Measurements from ENCODE around the gene SP1. TPM values are rescaled to one million over a fixed set of nuclear protein-coding genes. Genes with fewer than 3 reads are reported as not detected.

SP1 gene
- total RNA-seq, 1 experiment from 2014 or later = 96.8 TPM

DNA sequence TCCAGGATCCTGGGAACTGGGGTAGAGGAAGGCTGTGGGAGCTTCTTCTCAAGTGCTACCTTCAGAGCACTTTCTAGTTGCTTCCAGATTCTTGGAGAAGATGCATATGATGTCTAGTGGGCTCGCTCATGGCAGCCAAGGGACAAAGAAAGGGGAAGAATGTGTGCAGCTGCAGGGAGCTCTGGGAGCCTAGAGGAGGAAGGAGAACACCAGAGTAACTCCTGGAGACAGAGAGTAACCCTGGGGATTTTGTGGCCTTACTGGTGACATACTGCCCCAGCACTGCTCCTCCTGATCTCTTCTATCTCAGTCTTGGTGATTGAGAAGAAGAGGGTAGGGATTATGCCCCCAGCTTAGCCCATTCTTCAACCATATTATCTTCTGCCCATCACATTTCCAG is 33.5 kb upstream of the SP1 start (continued):
- TF ChIP-seq YY1 (IDR thresholded peaks at IDR 0.05; ENCODE audit: extremely low read depth, insufficient replicate concordance, low read depth, low read length) (no peak), EZH2 (IDR thresholded peaks at IDR 0.05) (no peak)

DNA sequence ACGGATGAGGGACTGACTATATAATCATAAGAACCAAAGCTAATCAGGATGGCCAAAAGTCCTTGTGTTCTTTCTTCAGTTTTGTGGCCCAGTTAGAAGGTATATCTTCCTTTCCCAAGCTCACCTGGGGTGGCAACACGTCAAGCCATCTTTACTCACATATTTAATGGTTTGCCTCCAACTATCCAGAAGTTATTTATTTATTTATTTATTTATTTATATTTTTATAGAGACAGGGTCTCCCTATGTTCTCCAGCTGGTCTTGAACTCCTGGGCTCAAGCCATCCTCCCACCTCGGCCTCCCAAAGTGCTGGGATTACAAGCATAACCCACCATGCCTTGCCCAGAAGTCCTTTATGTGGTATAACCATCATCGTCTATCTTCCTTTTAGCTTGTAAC is 32.1 kb upstream of the SP1 start:
- Histone ChIP-seq H3K4me1 (ENCODE audit: control insufficient read depth in 1 of 2, insufficient read depth in 2 of 2, low read length in 2 of 2) (peaks cover 13 to 29% of the 10 kb centered on the region in 2 experiments; a peak in 3 of 4 replicates), H3K9me2 (ENCODE audit: insufficient read depth) (no peaks in the 10 kb centered on the region), H2AFZ (ENCODE audit: low read depth, low read length, poor library complexity, severe bottlenecking) (no peak overlapping the region), H3K4me3 (replicated peaks in 1 of 2; ENCODE audit: low read depth in 1 of 2, low read length in 2 of 2) (no peak overlapping the region), H3K27me3 (ENCODE audit: insufficient read depth, low read length) (no peaks in the 10 kb centered on the region), H3K9me3 (ENCODE audit: control insufficient read depth in 1 of 2, insufficient read depth in 1 of 2, low read depth in 1 of 2, low read length in 2 of 2) (no peaks in the 10 kb centered on the region), H4K20me1 (ENCODE audit: insufficient read depth) (no peaks in the 10 kb centered on the region), H3K27ac (ENCODE audit: low read depth, low read length) (no peak overlapping the region), H3K4me2 (ENCODE audit: low read length) (no peak overlapping the region), H3K36me3 (ENCODE audit: control insufficient read depth in 1 of 2, insufficient read depth in 2 of 2, low read length in 2 of 2) (no peaks in the 10 kb centered on the region), H3K9ac (ENCODE audit: low read length) (no peak overlapping the region), H3K79me2 (ENCODE audit: insufficient read depth, low read length) (no peaks in the 10 kb centered on the region)
- BruUV-seq (replicated peaks) = no TSS peak
- TF ChIP-seq SIN3A (IDR thresholded peaks at IDR 0.05; ENCODE audit: low read depth) (no peak), POLR2A (IDR thresholded peaks at IDR 0.05; ENCODE audit: borderline replicate concordance, extremely low read depth, insufficient read depth, insufficient read length) (no peak), EGR1 (IDR thresholded peaks at IDR 0.05; ENCODE audit: low read depth) (no peak), CBX3 (IDR thresholded peaks at IDR 0.05; ENCODE audit: low read depth) (no peak), TCF7L2 (IDR thresholded peaks at IDR 0.05; ENCODE audit: borderline replicate concordance, extremely low read depth, insufficient read depth, insufficient read length) (no peak), EZH2 (IDR thresholded peaks at IDR 0.05) (no peak), ELF1 (IDR thresholded peaks at IDR 0.05; ENCODE audit: borderline replicate concordance, low read depth) (no peak), SP1 (IDR thresholded peaks at IDR 0.05; ENCODE audit: low read depth) (no peak), RAD21 (IDR thresholded peaks at IDR 0.05; ENCODE audit: low read depth) (no peak), POLR2AphosphoS5 (IDR thresholded peaks at IDR 0.05; ENCODE audit: low read depth, low read length) (no peak), EZH2phosphoT487 (IDR thresholded peaks at IDR 0.05; ENCODE audit: borderline replicate concordance) (no peak), SRF (IDR thresholded peaks at IDR 0.05; ENCODE audit: low read depth) (no peak), CEBPB (IDR thresholded peaks at IDR 0.05; ENCODE audit: low read depth) (no peak)
- TF ChIP-seq, protein P1, sequence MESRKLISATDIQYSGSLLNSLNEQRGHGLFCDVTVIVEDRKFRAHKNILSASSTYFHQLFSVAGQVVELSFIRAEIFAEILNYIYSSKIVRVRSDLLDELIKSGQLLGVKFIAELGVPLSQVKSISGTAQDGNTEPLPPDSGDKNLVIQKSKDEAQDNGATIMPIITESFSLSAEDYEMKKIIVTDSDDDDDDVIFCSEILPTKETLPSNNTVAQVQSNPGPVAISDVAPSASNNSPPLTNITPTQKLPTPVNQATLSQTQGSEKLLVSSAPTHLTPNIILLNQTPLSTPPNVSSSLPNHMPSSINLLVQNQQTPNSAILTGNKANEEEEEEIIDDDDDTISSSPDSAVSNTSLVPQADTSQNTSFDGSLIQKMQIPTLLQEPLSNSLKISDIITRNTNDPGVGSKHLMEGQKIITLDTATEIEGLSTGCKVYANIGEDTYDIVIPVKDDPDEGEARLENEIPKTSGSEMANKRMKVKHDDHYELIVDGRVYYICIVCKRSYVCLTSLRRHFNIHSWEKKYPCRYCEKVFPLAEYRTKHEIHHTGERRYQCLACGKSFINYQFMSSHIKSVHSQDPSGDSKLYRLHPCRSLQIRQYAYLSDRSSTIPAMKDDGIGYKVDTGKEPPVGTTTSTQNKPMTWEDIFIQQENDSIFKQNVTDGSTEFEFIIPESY (IDR thresholded peaks at IDR 0.05; ENCODE audit: extremely low read depth, insufficient replicate concordance, low read length) = no peak
- TF ChIP-seq, protein P2, sequence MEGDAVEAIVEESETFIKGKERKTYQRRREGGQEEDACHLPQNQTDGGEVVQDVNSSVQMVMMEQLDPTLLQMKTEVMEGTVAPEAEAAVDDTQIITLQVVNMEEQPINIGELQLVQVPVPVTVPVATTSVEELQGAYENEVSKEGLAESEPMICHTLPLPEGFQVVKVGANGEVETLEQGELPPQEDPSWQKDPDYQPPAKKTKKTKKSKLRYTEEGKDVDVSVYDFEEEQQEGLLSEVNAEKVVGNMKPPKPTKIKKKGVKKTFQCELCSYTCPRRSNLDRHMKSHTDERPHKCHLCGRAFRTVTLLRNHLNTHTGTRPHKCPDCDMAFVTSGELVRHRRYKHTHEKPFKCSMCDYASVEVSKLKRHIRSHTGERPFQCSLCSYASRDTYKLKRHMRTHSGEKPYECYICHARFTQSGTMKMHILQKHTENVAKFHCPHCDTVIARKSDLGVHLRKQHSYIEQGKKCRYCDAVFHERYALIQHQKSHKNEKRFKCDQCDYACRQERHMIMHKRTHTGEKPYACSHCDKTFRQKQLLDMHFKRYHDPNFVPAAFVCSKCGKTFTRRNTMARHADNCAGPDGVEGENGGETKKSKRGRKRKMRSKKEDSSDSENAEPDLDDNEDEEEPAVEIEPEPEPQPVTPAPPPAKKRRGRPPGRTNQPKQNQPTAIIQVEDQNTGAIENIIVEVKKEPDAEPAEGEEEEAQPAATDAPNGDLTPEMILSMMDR (IDR thresholded peaks at IDR 0.05 in 2 of 3, conservative IDR thresholded peaks at IDR 0.05 in 1 of 3; ENCODE audit: borderline replicate concordance in 1 of 3, insufficient read depth in 1 of 3, low read depth in 2 of 3, low read length in 2 of 3) = no peak
- TF ChIP-seq, protein P3, sequence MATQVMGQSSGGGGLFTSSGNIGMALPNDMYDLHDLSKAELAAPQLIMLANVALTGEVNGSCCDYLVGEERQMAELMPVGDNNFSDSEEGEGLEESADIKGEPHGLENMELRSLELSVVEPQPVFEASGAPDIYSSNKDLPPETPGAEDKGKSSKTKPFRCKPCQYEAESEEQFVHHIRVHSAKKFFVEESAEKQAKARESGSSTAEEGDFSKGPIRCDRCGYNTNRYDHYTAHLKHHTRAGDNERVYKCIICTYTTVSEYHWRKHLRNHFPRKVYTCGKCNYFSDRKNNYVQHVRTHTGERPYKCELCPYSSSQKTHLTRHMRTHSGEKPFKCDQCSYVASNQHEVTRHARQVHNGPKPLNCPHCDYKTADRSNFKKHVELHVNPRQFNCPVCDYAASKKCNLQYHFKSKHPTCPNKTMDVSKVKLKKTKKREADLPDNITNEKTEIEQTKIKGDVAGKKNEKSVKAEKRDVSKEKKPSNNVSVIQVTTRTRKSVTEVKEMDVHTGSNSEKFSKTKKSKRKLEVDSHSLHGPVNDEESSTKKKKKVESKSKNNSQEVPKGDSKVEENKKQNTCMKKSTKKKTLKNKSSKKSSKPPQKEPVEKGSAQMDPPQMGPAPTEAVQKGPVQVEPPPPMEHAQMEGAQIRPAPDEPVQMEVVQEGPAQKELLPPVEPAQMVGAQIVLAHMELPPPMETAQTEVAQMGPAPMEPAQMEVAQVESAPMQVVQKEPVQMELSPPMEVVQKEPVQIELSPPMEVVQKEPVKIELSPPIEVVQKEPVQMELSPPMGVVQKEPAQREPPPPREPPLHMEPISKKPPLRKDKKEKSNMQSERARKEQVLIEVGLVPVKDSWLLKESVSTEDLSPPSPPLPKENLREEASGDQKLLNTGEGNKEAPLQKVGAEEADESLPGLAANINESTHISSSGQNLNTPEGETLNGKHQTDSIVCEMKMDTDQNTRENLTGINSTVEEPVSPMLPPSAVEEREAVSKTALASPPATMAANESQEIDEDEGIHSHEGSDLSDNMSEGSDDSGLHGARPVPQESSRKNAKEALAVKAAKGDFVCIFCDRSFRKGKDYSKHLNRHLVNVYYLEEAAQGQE (IDR thresholded peaks at IDR 0.05; ENCODE audit: low read depth) = no peak
- TF ChIP-seq, protein P4, sequence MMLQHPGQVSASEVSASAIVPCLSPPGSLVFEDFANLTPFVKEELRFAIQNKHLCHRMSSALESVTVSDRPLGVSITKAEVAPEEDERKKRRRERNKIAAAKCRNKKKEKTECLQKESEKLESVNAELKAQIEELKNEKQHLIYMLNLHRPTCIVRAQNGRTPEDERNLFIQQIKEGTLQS (IDR thresholded peaks at IDR 0.05) = no peak
- RAD21 ChIA-PET (ENCODE audit: low non-redundant PET in 1 of 2, low total read pairs in 2 of 2, uncharacterized antibody in 2 of 2, unreplicated experiment in 2 of 2) = interaction anchor here in 1 of 2 experiments (0.9 kb wide), 1 partner anchor 23 kb away, joined by 4 read pairs; no protein-coding TSS in a partner anchor
- CTCF ChIA-PET = interaction anchor here (0.6 to 2.2 kb wide), 4 partner anchors 14 to 73 kb away, joined by 3 to 7 read pairs (median 4); partner anchors contain the start of gene AAAS
- no peak for ATAC-seq
- no peak for DNase-seq (ENCODE audit: low read depth, low spot score)
- intact Hi-C loops (cut with micrococcal nuclease) = no loop called here
- POLR2A ChIA-PET = interaction anchor here (1.7 kb wide), 1 partner anchor 73 kb away, joined by 4 read pairs; no protein-coding TSS in a partner anchor
